ENCODE results near the gene SHROOM4. TPM values are rescaled to one million over a fixed set of nuclear protein-coding genes. Genes with fewer than 3 reads are reported as not detected.

Gene SHROOM4
- total RNA-seq, 6 experiments from 2014 or later = 0.55 to 2.0 (median 1.2) TPM

DNA sequence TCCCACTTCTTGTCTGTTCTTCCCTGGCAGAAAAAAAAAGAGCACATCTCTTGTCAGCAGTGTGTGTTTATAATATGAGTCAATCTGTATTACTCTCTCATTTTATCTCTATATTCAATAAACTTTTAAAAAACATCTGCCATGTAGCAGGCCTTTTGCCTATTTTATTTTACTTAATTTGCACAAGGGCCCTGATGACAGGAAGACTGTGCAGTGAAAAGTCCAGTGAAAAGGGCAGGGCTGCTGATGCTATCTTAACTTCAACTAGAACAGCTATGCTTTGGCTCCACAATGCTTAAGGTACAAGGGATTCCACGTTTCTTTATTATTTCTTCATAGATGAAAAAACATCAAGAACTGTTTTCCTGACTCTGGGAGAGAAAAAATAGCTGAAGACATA lies 246.4 kb downstream of the SHROOM4 start:
- ATAC-seq = no peak
- H3K27ac ChIP-seq = no peak overlapping the region
- H3K4me1 ChIP-seq = no peaks in the 10 kb centered on the region
- H3K9me3 ChIP-seq = no peaks in the 10 kb centered on the region
- H3K27me3 ChIP-seq = peaks cover 0 to 7% of the 10 kb centered on the region in 2 donors
- TF ChIP-seq CTCF (IDR thresholded peaks at IDR 0.05) = no peak
- no peak for TF ChIP-seq POLR2A (IDR thresholded peaks at IDR 0.05)
- intact Hi-C loops (cut with DNase I) = no loop called here
- DNase-seq = no peak
- H3K36me3 ChIP-seq = no peaks in the 10 kb centered on the region
- H3K4me3 ChIP-seq = no peak overlapping the region
- 0% methylated on average over 1 of the region's 1 CpG for WGBS (ENCODE audit: insufficient coverage, low coverage, low lambda C conversion rate, missing lambda C conversion rate)

DNA sequence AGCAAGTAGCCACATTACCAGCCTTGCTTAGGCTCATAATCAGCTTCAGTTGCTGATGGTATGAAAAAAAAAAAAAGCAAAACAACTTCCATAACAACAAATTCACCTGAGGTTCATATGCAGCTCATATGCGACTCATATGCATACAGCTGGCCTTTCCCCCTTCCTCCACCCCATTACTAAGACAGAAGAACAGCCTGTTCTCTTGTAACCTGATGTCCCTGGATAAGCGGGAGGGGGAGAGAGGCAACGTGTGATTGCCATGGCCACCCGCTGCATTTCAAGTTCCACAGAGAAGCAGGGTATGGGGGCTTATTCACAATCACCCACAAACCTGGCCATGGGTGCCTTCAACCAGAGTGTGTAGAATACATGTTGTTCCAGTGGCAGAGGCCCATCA lies 248.3 kb downstream of the SHROOM4 start:
- peaks cover 0 to 7% of the 10 kb centered on the region in 2 donors for H3K27me3 ChIP-seq
- H3K9me3 ChIP-seq = no peaks in the 10 kb centered on the region
- H3K4me1 ChIP-seq = no peaks in the 10 kb centered on the region
- no peak for DNase-seq
- 58% methylated on average over 2 of the region's 4 CpGs for WGBS (ENCODE audit: insufficient coverage, low coverage, low lambda C conversion rate, missing lambda C conversion rate)
- H3K4me3 ChIP-seq = no peak overlapping the region
- ATAC-seq = no peak
- no peak overlapping the region for H3K27ac ChIP-seq
- no peaks in the 10 kb centered on the region for H3K36me3 ChIP-seq
- intact Hi-C loops (cut with DNase I) = no loop called here
- no peak for TF ChIP-seq POLR2A (IDR thresholded peaks at IDR 0.05)

Small RNAs within 50 kb of the gene (small RNA-seq; reads per million reads assigned to genes)
- gene RNU6-935P = 0 reads per million in 2 experiments

Other genes starting within 250 kb of the SHROOM4 start
- gene BMP15, start 96.5 kb upstream of the SHROOM4 start, total RNA-seq = not detected

All from right lobe of liver (tissue), 6 donors.